CD14-positive monocyte (primary cell): Measurements from ENCODE around the gene PANK1. TPM values are rescaled to one million over a fixed set of nuclear protein-coding genes. Genes with fewer than 3 reads are reported as not detected.

Experiments
- DNase-seq, 3 donors: peaks; one replicate each; pipeline ENCODE4 v3.0.0-alpha.2; 2011 to 2022
- H2AFZ ChIP-seq: 2 replicates; pipeline ENCODE4 v1.6.0; 2012; ENCODE audit warnings: mild to moderate bottlenecking, low read depth, low read length, inconsistent platforms; ENCODE audit not compliant: insufficient read depth, poor library complexity, severe bottlenecking
- H3K27ac ChIP-seq, 2 donors: 1 replicate in 1 of 2; 2 replicates in 1 of 2; pipeline ENCODE4 v1.5.1; 2012 to 2013; ENCODE audit warnings: low read length in 2 of 2, control low read depth in 1 of 2, inconsistent platforms in 1 of 2, low read depth in 1 of 2, mild to moderate bottlenecking in 1 of 2
- H3K27me3 ChIP-seq, 2 donors: one replicate each; pipeline versions ENCODE4 v1.6.0 to v1.6.1; 2011 to 2013; ENCODE audit warnings: low read length in 2 of 2; ENCODE audit not compliant: control insufficient read depth in 2 of 2, insufficient read depth in 2 of 2
- H3K36me3 ChIP-seq, 2 donors: replicated peaks in 1 of 2; 1 replicate in 1 of 2; 2 replicates in 1 of 2; pipeline versions ENCODE4 v1.5.1 to v1.6.1; 2012 to 2013; ENCODE audit warnings: low read length in 2 of 2, control low read depth in 1 of 2, inconsistent platforms in 1 of 2, mild to moderate bottlenecking in 1 of 2; ENCODE audit not compliant: insufficient read depth in 2 of 2, control insufficient read depth in 1 of 2
- H3K4me1 ChIP-seq, 2 donors: 1 replicate in 1 of 2; 2 replicates in 1 of 2; pipeline versions ENCODE4 v1.5.1 to v1.6.1; 2012 to 2013; ENCODE audit warnings: low read length in 2 of 2, control low read depth in 1 of 2, inconsistent platforms in 1 of 2, mild to moderate bottlenecking in 1 of 2, moderate library complexity in 1 of 2; ENCODE audit not compliant: insufficient read depth in 2 of 2, control insufficient read depth in 1 of 2
- H3K4me2 ChIP-seq: replicated peaks from 2 replicates; pipeline ENCODE3; 2012; ENCODE audit warnings: low read length, moderate library complexity, mild to moderate bottlenecking; ENCODE audit not compliant: poor library complexity, severe bottlenecking; ENCODE audit errors: extremely low read depth
- H3K4me3 ChIP-seq, 3 experiments: fragments of 200-600 bp in 1 of 3; sonication (generic) in 1 of 3; replicated peaks in 1 of 3; 1 replicate in 2 of 3; 2 replicates in 1 of 3; pipeline ENCODE4 v1.5.1; 2011 to 2013; ENCODE audit warnings: low read length in 3 of 3, mild to moderate bottlenecking in 3 of 3, control low read depth in 2 of 3, low read depth in 2 of 3, inconsistent platforms in 1 of 3, moderate library complexity in 1 of 3
- H3K79me2 ChIP-seq: 2 replicates; pipeline ENCODE4 v1.6.0; 2012; ENCODE audit warnings: mild to moderate bottlenecking, control low read depth, inconsistent platforms, low read length, moderate library complexity; ENCODE audit not compliant: insufficient read depth
- H3K9ac ChIP-seq: 2 replicates; pipeline ENCODE4 v1.6.0; 2017; ENCODE audit warnings: low read length, mild to moderate bottlenecking; ENCODE audit not compliant: insufficient read depth, poor library complexity, severe bottlenecking
- H3K9me3 ChIP-seq, 2 donors: replicated peaks in 1 of 2; 1 replicate in 1 of 2; 2 replicates in 1 of 2; pipeline versions ENCODE4 v1.5.1 to v1.6.1; 2012 to 2013; ENCODE audit warnings: low read length in 2 of 2, control low read depth in 1 of 2; ENCODE audit not compliant: control insufficient read depth in 1 of 2, insufficient read depth in 1 of 2
- H4K20me1 ChIP-seq: 2 replicates; pipeline ENCODE4 v1.6.0; 2012; ENCODE audit warnings: mild to moderate bottlenecking, low read length, control low read depth, moderate library complexity; ENCODE audit not compliant: insufficient read depth
- H3K27ac Mint-ChIP-seq, 7 donors: one replicate each; pipeline ENCODE4 v1.8.0; 2020; ENCODE audit warnings: mild to moderate bottlenecking in 7 of 7, mixed read lengths in 7 of 7, moderate library complexity in 6 of 7, inconsistent platforms in 2 of 7
- H3K27me3 Mint-ChIP-seq, 3 donors: one replicate each; pipeline ENCODE4 v1.8.0; 2021 to 2022; ENCODE audit warnings: low read depth in 3 of 3, mild to moderate bottlenecking in 3 of 3, mixed read lengths in 3 of 3, moderate library complexity in 3 of 3, inconsistent platforms in 1 of 3
- H3K36me3 Mint-ChIP-seq, 2 donors: one replicate each; pipeline ENCODE4 v1.8.0; 2020; ENCODE audit warnings: mixed read lengths in 2 of 2, inconsistent platforms in 1 of 2, mild to moderate bottlenecking in 1 of 2
- H3K4me1 Mint-ChIP-seq: one replicate; pipeline ENCODE4 v1.8.0; 2020; ENCODE audit warnings: mild to moderate bottlenecking, mixed read lengths
- H3K4me3 Mint-ChIP-seq, 2 donors: one replicate each; pipeline ENCODE4 v1.8.0; 2020; ENCODE audit warnings: mild to moderate bottlenecking in 2 of 2, mixed read lengths in 2 of 2, moderate library complexity in 1 of 2
- H3K9me3 Mint-ChIP-seq, 7 donors: one replicate each; pipeline ENCODE4 v1.8.0; 2020 to 2022; ENCODE audit warnings: mixed read lengths in 7 of 7, mild to moderate bottlenecking in 6 of 7, moderate library complexity in 6 of 7, inconsistent platforms in 2 of 7
- WGBS: methylation state at CpG from one replicate; pipeline ENCODE4 v1.1.5; 2013; ENCODE audit warnings: missing lambda C conversion rate; ENCODE audit not compliant: insufficient coverage; 5-methylcytosine and 5-hydroxymethylcytosine counted together
- intact Hi-C, 2 donors: fragments of 100-400 bp; cut with micrococcal nuclease; formaldehyde crosslinking; loops; one replicate each; pipeline versions ENCODE4 v1.15.0 to v1.15.1; 2023
- polyA plus RNA-seq, 3 donors: library from polyadenylated mRNA; depleted of rRNA in 1 of 3; unstranded in 2 of 3; stranded (reverse) in 1 of 3; fragments of 300-500 nt in 2 of 3; fragments of >200 nt in 1 of 3; fragmentation: Illumina TruSeq in 2 of 3; gene quantifications; 1 replicate in 2 of 3; 2 replicates in 1 of 3; pipeline ENCODE4 v1.2.3, GENCODE V29; 2012 to 2021
- TF ChIP-seq, protein P1 (sequence below): fragments of 200-600 bp; IDR thresholded peaks from one replicate; pipeline ENCODE4 v1.8.0; 2022; ENCODE audit warnings: antibody characterized with exemption, mild to moderate bottlenecking

The PANK1 gene
- polyA plus RNA-seq, 3 donors: 0.31 to 0.67 (median 0.61) TPM

DNA sequence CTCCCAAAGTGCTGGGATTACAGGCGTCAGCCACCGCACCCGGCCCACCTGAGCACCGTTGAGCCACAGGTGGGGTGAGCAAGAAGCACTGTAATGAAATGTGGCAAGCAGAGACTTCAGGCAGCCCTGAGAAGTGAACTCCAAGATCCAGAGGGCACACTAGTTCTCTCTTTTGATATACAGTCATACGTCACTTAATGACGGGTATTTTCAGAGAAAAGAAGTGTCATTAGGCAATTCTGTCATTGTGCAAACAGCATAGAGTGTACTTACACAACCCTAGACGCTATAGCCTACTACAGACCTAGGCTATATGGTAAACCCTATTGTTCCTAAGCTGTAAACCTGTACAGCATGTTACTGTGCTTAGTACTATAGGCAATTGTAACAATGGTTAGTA, 7.9 kb downstream of the PANK1 start:
- intact Hi-C loops: no loop called here
- no peaks in the 10 kb centered on the region for H3K9me3 Mint-ChIP-seq
- H3K27ac Mint-ChIP-seq: peak overlapping the region; percentile 83 to 96 (median 94)
- WGBS: no CpG with 5 or more reads among the region's 7 CpGs
- peaks cover 4% of the 10 kb centered on the region for H3K79me2 ChIP-seq
- peaks cover 8 to 9% of the 10 kb centered on the region in 2 donors for H3K4me1 ChIP-seq
- no peak overlapping the region for H2AFZ ChIP-seq
- no peak overlapping the region for H3K4me3 Mint-ChIP-seq
- H3K4me3 ChIP-seq: no peak overlapping the region
- peak; percentile 80 to 95 (median 90) for DNase-seq
- peaks cover 8% of the 10 kb centered on the region for H3K4me1 Mint-ChIP-seq
- H3K36me3 ChIP-seq: no peaks in the 10 kb centered on the region
- no peak overlapping the region for H3K4me2 ChIP-seq
- H3K27ac ChIP-seq: peak overlapping the region in 1 of 2 donors; percentile 33
- TF ChIP-seq, protein P1, sequence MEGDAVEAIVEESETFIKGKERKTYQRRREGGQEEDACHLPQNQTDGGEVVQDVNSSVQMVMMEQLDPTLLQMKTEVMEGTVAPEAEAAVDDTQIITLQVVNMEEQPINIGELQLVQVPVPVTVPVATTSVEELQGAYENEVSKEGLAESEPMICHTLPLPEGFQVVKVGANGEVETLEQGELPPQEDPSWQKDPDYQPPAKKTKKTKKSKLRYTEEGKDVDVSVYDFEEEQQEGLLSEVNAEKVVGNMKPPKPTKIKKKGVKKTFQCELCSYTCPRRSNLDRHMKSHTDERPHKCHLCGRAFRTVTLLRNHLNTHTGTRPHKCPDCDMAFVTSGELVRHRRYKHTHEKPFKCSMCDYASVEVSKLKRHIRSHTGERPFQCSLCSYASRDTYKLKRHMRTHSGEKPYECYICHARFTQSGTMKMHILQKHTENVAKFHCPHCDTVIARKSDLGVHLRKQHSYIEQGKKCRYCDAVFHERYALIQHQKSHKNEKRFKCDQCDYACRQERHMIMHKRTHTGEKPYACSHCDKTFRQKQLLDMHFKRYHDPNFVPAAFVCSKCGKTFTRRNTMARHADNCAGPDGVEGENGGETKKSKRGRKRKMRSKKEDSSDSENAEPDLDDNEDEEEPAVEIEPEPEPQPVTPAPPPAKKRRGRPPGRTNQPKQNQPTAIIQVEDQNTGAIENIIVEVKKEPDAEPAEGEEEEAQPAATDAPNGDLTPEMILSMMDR: no peak
- H3K27me3 ChIP-seq: no peaks in the 10 kb centered on the region
- H4K20me1 ChIP-seq: no peaks in the 10 kb centered on the region
- no peaks in the 10 kb centered on the region for H3K9me3 ChIP-seq
- H3K9ac ChIP-seq: no peak overlapping the region
- no peaks in the 10 kb centered on the region for H3K27me3 Mint-ChIP-seq
- H3K36me3 Mint-ChIP-seq: peaks cover 10 to 12% of the 10 kb centered on the region in 2 donors

DNA sequence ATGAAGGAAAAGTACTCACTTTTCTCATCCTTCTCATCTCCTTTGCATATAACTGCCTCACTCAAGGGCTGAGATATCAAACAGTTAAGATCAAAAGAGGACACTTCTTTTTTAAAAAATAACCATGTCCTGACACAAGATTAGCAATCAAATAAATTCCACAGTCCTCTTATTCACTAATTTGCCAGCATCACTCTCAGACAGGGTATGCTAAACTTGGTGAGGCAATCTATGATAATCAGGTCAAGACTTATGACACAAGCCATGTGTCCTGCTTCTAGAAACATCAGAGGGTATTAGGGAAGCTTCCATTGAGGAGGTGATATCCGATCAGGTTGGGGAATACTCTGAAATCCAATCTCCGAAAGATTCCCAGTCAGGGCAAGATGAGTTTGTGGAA, 10.4 kb downstream of the PANK1 start:
- no peak overlapping the region for H3K9ac ChIP-seq
- Mint-ChIP-seq H3K9me3 (no peaks in the 10 kb centered on the region), H3K4me3 (no peak overlapping the region), H3K4me1 (peaks cover 8% of the 10 kb centered on the region), H3K36me3 (peaks cover 10 to 12% of the 10 kb centered on the region in 2 donors), H3K27me3 (no peaks in the 10 kb centered on the region), H3K27ac (peak overlapping the region in 1 of 7 donors; percentile 48)
- H3K4me1 ChIP-seq: peaks cover 8 to 9% of the 10 kb centered on the region in 2 donors
- H3K9me3 ChIP-seq: no peaks in the 10 kb centered on the region
- no peak for DNase-seq
- no peak overlapping the region for H3K4me3 ChIP-seq
- no peaks in the 10 kb centered on the region for H4K20me1 ChIP-seq
- no peaks in the 10 kb centered on the region for H3K79me2 ChIP-seq
- H3K36me3 ChIP-seq: no peaks in the 10 kb centered on the region
- H2AFZ ChIP-seq: no peak overlapping the region
- WGBS: 100% methylated on average over 1 of the region's 2 CpGs
- no peak overlapping the region for H3K4me2 ChIP-seq
- H3K27ac ChIP-seq: no peak overlapping the region
- TF ChIP-seq, protein P1: no peak
- intact Hi-C loops: no loop called here
- H3K27me3 ChIP-seq: no peaks in the 10 kb centered on the region
